ENCODE results near the gene LYZL1.
"Not testable (repeated sequence)": the region's sequence is repeated elsewhere in the genome, so short reads cannot be mapped to it uniquely, and the experiment has no call there.

Gene LYZL1

DNA sequence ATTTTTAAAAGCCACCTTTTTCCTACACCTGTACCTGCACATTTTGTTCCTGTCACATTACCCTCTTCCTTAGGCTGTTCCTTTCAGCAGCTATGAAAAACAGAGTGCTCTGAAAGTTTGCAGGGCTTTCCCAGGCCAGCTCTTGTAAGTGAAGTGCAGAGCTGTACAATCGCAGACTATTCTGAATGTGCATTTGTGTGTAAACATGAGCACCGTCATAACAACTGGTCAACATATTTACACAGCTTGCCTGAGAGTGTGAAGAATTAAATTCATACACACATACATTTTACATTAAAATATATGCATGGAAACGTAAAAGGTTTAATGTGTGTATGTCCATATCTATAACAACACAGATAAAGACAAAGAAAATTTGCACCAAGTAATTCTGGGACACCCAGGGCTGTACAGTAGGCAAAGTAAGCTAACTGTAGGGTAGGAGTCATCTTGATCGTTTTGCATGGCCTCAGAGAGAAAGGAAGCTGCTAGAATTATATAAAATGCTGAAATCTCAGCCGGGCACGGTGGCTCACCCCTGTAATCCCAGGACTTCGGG is 23.6 kb upstream of the LYZL1 start:
- DNase-seq, result no peak

GRCh38 chr10:29266641-29267040 is 22.2 kb upstream of the LYZL1 start:
- no peak for DNase-seq

DNA sequence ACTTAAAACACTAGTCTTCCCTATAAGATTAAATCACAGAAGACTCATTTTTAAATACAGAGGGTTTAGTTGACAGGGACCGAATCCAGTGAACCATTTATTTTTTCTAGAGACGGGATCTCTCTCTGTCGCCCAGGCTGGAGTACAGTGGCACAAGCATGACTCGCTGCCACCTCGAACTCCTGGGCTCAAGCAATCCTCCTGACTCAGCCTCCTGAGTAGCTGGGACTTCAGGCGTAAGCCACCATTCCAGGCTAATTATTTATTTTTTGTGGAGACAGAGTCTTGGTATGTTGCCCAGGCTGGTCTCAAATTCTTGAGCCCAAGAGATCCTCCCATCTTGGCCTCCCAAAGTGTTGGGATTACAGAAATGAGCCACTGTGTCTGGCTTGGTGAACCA is 20.9 kb upstream of the LYZL1 start:
- DNase-seq, result no peak

GRCh38 chr10:29269486-29269885 is 19.4 kb upstream of the LYZL1 start:
- no peak for DNase-seq

DNA sequence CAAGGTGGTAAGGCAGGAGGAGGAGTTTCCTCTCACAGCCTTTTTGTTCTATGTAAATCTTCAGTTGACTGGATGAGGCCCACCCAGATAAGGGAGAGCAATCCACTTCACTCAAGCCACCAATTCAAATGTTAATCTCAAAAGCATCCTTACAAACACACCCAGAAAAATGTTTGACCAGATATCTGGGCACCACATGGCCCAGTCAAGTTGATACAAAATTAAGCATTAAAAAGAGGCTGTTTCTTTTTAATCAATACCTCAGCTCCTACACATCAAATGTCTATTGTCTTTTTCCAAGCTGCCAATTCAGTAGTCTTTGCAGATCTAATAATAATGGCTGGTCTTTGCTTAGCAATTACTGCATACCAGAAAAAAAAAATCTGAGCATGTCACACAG is 18.0 kb upstream of the LYZL1 start:
- no peak for DNase-seq

- DNase-seq, result no peak
Measured at GRCh38 chr10:29271877-29272276, 17.0 kb upstream of the LYZL1 start.

- no peak for DNase-seq
Measured at GRCh38 chr10:29273478-29273877, 15.4 kb upstream of the LYZL1 start.

DNA sequence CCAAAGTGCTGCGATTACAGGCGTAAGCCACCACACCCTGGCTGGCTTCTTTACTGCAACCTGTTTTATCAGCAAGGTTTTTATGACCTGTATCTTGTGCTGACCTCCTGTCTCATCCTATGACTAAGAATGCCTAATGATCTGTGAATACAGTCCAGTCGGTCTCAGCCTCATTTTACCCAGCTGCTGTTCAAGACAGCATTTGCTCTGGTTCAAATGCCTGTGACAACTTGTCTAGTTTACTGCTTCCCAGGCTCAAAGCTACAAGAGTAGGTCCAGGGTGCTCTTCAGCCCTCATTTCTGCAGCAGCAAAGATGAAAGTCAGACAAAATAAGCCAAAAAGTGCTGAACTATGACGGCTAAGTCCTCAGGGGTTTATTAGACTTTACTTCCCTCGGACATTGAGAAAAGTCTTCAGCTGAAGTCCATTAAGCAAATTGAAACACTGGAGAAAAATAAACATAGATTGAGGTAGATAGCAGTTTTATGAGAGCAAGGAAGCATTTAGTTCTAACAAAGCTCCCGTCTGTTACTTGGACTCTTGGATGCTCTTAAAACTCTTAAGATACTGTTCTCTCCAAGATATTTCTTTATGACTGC is 12.5 kb upstream of the LYZL1 start:
- DNase-seq, result no peak

DNA sequence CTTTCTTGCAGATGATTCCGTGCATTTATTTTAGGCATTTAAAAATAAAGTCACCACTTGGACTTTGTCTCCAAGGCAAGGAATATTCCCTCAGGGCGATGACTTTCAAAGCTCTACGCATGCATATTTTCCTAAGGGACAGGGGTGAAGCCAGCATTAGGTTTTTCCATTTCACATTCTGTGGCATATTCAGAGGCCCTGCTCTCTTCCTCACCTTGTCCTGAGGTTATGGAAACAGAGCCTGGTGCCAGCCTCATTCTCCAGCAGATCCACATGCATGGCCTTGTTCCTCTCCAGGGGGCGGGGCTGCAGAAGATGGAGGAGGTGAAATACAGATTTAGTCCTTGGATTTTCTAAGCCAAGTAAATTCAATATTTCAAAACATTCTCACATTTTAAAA is 11.6 kb upstream of the LYZL1 start:
- no peak for DNase-seq

GRCh38 chr10:29279779-29280487 is 8.9 kb upstream of the LYZL1 start:
- no peak for DNase-seq

DNA sequence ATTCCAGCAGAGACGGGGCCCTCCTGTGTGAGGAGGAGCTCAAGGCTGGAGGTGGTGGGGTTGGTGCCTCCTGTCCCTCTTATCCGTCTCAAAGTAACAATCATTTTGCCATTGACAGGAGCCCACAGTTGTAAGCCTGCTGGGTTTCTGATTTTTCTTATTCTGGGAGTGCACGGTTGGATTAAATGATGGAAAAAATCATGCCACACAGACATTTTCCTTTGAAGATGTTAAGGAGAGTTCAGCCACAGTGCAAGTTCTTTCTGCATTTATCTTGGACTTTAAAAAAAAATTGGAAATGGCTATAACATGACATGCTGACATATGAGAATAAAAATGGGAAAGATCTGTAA is 8.4 kb upstream of the LYZL1 start:
- no peak for DNase-seq

DNA sequence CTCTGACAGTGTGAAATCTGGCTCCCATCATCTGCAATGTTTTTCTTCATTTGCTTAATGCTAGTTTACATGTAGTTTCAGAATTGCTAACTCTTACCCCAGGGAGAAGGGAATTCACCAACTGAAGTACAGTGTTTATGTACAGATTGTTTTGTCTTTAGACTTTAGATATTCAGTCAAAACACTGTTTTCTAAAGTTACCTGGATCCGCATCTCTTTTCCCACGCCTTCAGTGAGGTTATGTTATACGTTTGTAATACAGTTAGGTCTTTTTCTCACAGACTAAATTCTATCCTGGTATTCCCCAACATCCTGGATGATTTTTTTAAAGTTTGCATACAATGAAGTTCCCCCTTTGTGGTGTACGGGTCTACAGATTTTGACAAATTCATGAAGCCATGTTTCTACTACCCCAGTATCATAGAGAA is 3.2 kb upstream of the LYZL1 start:
- DNase-seq, result no peak

DNA sequence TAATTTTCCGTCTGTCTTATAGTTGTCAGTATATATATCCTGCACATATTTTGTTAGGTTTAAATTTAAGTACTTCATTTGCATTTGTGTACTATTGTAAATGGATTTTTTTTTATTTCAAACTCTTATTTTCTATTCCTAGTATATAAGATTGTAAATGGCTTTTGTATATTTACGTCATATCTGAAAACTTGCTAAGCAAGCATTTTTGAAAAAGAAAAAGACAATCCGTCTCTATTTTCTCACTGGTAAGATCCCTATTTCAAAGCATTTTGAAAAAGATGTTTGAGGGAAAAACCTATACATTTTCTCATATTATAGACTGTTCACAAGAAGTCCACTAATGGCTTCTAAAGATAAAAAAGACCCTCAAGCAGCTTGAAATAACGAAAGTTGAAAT is 1.2 kb upstream of the LYZL1 start:
- DNase-seq, result no peak

- DNase-seq, result not testable (repeated sequence)
Measured at GRCh38 chr10:29291561-29291960, 2.7 kb downstream of the LYZL1 start.

DNA sequence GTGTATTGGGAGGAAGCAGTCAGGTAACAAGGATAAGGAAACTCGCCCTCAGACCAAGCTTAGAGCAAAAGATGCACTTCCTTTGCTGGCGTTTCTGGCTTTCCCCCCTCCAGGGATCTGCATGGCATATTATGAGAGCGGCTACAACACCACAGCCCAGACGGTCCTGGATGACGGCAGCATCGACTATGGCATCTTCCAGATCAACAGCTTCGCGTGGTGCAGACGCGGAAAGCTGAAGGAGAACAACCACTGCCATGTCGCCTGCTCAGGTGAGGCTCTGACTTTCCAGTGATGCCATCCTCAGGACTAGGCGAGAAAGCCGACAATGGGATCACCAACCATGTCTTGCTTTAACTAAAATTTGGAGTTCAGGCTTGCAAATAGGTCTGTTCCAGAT is 3.5 kb downstream of the LYZL1 start:
- DNase-seq, result not testable (repeated sequence)

- no peak for DNase-seq
Measured at GRCh38 chr10:29295813-29296212, 6.9 kb downstream of the LYZL1 start.

GRCh38 chr10:29297678-29298077 is 8.8 kb downstream of the LYZL1 start:
- DNase-seq, result no peak

GRCh38 chr10:29301359-29301910 is 12.6 kb downstream of the LYZL1 start:
- DNase-seq, result no peak

DNA sequence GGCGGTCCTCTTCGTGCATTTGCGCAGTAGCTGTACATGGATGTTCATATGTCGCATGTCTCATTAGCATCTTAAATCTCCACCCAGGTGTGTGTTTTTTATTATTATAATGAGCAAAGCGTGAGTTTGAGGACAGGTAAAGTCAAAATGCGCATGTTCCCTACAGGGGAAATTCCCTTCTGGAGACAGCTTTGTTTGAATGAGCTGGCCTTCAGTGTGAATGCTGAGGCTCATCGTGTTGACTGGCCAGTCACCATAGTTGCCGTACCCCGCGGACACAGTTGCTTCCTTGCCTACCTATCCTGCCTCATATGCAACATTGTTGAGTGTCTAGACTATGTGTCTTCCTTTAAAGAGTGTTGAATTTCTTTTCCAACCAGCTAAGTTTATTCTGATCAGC is 13.6 kb downstream of the LYZL1 start:
- DNase-seq, result no peak

DNA sequence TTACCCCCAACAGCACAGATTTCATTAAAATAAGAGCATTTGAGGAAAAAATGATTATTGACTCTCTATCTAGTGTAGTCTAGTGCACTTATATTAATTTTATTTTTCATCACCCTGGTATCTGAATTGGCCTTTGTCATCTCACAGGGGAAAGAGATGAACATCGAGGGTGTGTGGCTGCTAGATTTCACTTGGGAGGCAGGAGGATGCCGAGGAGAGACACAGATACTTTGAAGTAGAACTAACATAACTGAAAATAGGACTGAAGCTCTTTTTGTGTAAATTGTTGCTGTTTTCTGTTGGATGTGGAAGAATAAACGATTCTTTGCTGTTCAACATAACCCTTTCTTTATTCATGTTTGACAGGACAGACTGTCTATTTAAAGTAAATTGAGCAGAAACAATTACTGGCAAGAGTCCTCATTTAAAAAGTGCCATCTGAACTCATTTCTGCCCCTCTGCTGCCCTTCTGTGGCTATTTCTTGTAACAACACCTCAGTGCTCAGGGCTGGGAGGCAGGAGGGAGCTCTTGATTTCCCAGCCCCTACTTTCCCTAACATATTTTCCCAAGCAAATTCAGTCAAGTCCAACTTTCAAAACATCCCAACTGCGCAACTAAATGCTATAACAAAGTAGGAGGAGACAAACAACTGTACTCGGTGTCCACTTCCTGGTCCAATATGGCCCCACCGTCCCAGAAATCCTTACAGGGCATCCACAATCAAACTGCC is 15.6 kb downstream of the LYZL1 start:
- peak; percentile 69 for DNase-seq

DNA sequence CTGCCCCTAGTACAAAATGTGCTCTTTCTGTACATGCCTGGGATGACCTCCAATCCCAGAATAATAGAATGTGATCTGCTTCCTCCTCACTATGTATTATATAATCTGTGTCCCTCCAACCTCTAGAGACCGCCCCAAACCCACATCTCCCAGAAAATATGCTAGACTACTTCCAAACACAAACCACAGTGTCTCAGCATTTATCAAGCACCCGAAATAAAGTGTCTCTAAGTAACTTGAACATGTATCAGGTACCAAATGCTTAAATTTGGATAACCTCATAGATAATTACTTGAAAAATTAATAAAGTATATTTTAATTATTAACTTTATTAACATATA is 16.1 kb downstream of the LYZL1 start:
- DNase-seq, result no peak

GRCh38 chr10:29306688-29307087 is 17.8 kb downstream of the LYZL1 start:
- DNase-seq, result no peak

DNA sequence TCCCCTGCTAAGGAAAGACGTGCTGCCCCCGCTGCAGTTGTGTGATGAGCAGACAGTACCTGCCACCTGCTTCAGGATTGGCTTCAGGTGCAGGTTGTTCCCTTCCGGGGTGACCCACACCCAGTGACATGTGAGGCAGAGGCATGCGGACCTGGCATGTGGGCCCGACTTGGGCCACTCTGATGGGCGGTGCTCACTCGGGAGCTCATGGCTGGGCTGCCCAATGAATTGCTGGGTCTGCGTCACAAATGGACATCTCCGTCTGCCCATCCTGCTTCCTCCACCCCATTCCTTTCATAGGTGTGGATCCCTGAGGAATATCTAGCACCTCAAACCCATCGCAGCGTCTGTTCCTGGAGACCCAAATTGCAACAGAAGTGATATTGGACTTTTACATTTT is 19.3 kb downstream of the LYZL1 start:
- not testable (repeated sequence) for DNase-seq

DNA sequence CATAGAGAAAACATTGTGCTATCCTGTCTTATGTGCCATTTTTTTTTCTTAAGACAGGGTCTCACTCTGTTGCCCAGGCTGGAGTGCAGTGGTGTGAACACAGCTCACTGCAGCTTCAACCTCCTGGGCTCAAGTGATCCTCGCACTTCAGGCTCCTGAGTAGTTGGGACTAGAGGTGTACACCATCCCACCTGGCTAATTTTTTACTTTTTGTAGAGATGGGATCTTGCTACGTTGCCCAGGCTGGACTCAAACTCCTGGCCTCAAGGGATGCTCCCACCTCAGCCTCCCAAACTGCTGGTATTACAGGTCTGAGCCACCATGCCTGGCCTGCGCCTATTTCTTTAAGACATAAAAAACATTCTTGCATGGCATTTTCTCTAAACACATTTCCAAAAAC is 20.6 kb downstream of the LYZL1 start:
- DNase-seq, result no peak
